Measurements from ENCODE around the gene GDA.

The GDA gene

GRCh38 chr9:72185561-72185960, 36.3 kb downstream of the GDA start:
- Histone ChIP-seq H3K9me3 (ENCODE audit: insufficient read depth, low read depth, low read length) (no peaks in the 10 kb centered on the region), H3K4me1 (ENCODE audit: insufficient read depth, low read length) (no peaks in the 10 kb centered on the region), H3K27me3 (ENCODE audit: insufficient read depth, low read length) (no peaks in the 10 kb centered on the region), H3K27ac (ENCODE audit: low read length) (no peak overlapping the region), H3K36me3 (ENCODE audit: insufficient read depth, low read depth, low read length) (no peaks in the 10 kb centered on the region), H3K4me3 (ENCODE audit: low read length) (no peak overlapping the region), H3K9ac (ENCODE audit: low read depth, low read length) (no peak overlapping the region)

GRCh38 chr9:72187121-72187695, 38.0 kb downstream of the GDA start:
- Histone ChIP-seq H3K27me3 (ENCODE audit: insufficient read depth, low read length) (no peaks in the 10 kb centered on the region), H3K9ac (ENCODE audit: low read depth, low read length) (no peak overlapping the region), H3K4me1 (ENCODE audit: insufficient read depth, low read length) (no peaks in the 10 kb centered on the region), H3K27ac (ENCODE audit: low read length) (no peak overlapping the region), H3K4me3 (ENCODE audit: low read length) (no peak overlapping the region), H3K36me3 (ENCODE audit: insufficient read depth, low read depth, low read length) (no peaks in the 10 kb centered on the region), H3K9me3 (ENCODE audit: insufficient read depth, low read depth, low read length) (no peaks in the 10 kb centered on the region)

GRCh38 chr9:72188232-72188631, 39.0 kb downstream of the GDA start:
- Histone ChIP-seq H3K4me1 (ENCODE audit: insufficient read depth, low read length) (no peaks in the 10 kb centered on the region), H3K27me3 (ENCODE audit: insufficient read depth, low read length) (no peaks in the 10 kb centered on the region), H3K27ac (ENCODE audit: low read length) (no peak overlapping the region), H3K9ac (ENCODE audit: low read depth, low read length) (no peak overlapping the region), H3K9me3 (ENCODE audit: insufficient read depth, low read depth, low read length) (no peaks in the 10 kb centered on the region), H3K36me3 (ENCODE audit: insufficient read depth, low read depth, low read length) (no peaks in the 10 kb centered on the region), H3K4me3 (ENCODE audit: low read length) (no peak overlapping the region)

GRCh38 chr9:72193478-72193881, 44.2 kb downstream of the GDA start:
- Histone ChIP-seq H3K36me3 (ENCODE audit: insufficient read depth, low read depth, low read length) (no peaks in the 10 kb centered on the region), H3K9me3 (ENCODE audit: insufficient read depth, low read depth, low read length) (no peaks in the 10 kb centered on the region), H3K27me3 (ENCODE audit: insufficient read depth, low read length) (no peaks in the 10 kb centered on the region), H3K9ac (ENCODE audit: low read depth, low read length) (no peak overlapping the region), H3K27ac (ENCODE audit: low read length) (no peak overlapping the region), H3K4me1 (ENCODE audit: insufficient read depth, low read length) (no peaks in the 10 kb centered on the region), H3K4me3 (ENCODE audit: low read length) (no peak overlapping the region)

GRCh38 chr9:72199238-72199637, 50.0 kb downstream of the GDA start:
- Histone ChIP-seq H3K27ac (ENCODE audit: low read length) (no peak overlapping the region), H3K36me3 (ENCODE audit: insufficient read depth, low read depth, low read length) (no peaks in the 10 kb centered on the region), H3K9me3 (ENCODE audit: insufficient read depth, low read depth, low read length) (no peaks in the 10 kb centered on the region), H3K4me1 (ENCODE audit: insufficient read depth, low read length) (no peaks in the 10 kb centered on the region), H3K9ac (ENCODE audit: low read depth, low read length) (no peak overlapping the region), H3K4me3 (ENCODE audit: low read length) (no peak overlapping the region), H3K27me3 (ENCODE audit: insufficient read depth, low read length) (no peaks in the 10 kb centered on the region)

- H3K4me1 ChIP-seq (ENCODE audit: insufficient read depth, low read length), result no peaks in the 10 kb centered on the region
- H3K4me3 ChIP-seq (ENCODE audit: low read length), result no peak overlapping the region
- H3K27me3 ChIP-seq (ENCODE audit: insufficient read depth, low read length), result no peaks in the 10 kb centered on the region
- H3K9ac ChIP-seq (ENCODE audit: low read depth, low read length), result no peak overlapping the region
- no peaks in the 10 kb centered on the region for H3K9me3 ChIP-seq (ENCODE audit: insufficient read depth, low read depth, low read length)
- H3K36me3 ChIP-seq (ENCODE audit: insufficient read depth, low read depth, low read length), result no peaks in the 10 kb centered on the region
- no peak overlapping the region for H3K27ac ChIP-seq (ENCODE audit: low read length)
These were observed 51.2 kb downstream of the GDA start for GRCh38 chr9:72200452-72200851.

- Histone ChIP-seq H3K27ac (ENCODE audit: low read length) (no peak overlapping the region), H3K36me3 (ENCODE audit: insufficient read depth, low read depth, low read length) (no peaks in the 10 kb centered on the region), H3K9me3 (ENCODE audit: insufficient read depth, low read depth, low read length) (no peaks in the 10 kb centered on the region), H3K4me1 (ENCODE audit: insufficient read depth, low read length) (no peaks in the 10 kb centered on the region), H3K9ac (ENCODE audit: low read depth, low read length) (no peak overlapping the region), H3K27me3 (ENCODE audit: insufficient read depth, low read length) (no peaks in the 10 kb centered on the region), H3K4me3 (ENCODE audit: low read length) (no peak overlapping the region)
These were observed 52.8 kb downstream of the GDA start for GRCh38 chr9:72202009-72202408.

- H3K9me3 ChIP-seq (ENCODE audit: insufficient read depth, low read depth, low read length), result no peaks in the 10 kb centered on the region
- H3K27ac ChIP-seq (ENCODE audit: low read length), result no peak overlapping the region
- no peaks in the 10 kb centered on the region for H3K36me3 ChIP-seq (ENCODE audit: insufficient read depth, low read depth, low read length)
- H3K4me3 ChIP-seq (ENCODE audit: low read length), result no peak overlapping the region
- H3K9ac ChIP-seq (ENCODE audit: low read depth, low read length), result no peak overlapping the region
- no peaks in the 10 kb centered on the region for H3K4me1 ChIP-seq (ENCODE audit: insufficient read depth, low read length)
- H3K27me3 ChIP-seq (ENCODE audit: insufficient read depth, low read length), result no peaks in the 10 kb centered on the region
These were observed 54.1 kb downstream of the GDA start for GRCh38 chr9:72203205-72203803.

- no peak overlapping the region for H3K27ac ChIP-seq (ENCODE audit: low read length)
- H3K36me3 ChIP-seq (ENCODE audit: insufficient read depth, low read depth, low read length), result no peaks in the 10 kb centered on the region
- no peak overlapping the region for H3K9ac ChIP-seq (ENCODE audit: low read depth, low read length)
These were observed 54.8 kb downstream of the GDA start for GRCh38 chr9:72204062-72204461.

GRCh38 chr9:72205513-72205912, 56.3 kb downstream of the GDA start:
- Histone ChIP-seq H3K9me3 (ENCODE audit: insufficient read depth, low read depth, low read length) (no peaks in the 10 kb centered on the region), H3K4me3 (ENCODE audit: low read length) (no peak overlapping the region), H3K27ac (ENCODE audit: low read length) (no peak overlapping the region), H3K36me3 (ENCODE audit: insufficient read depth, low read depth, low read length) (no peaks in the 10 kb centered on the region), H3K27me3 (ENCODE audit: insufficient read depth, low read length) (no peaks in the 10 kb centered on the region), H3K9ac (ENCODE audit: low read depth, low read length) (no peak overlapping the region), H3K4me1 (ENCODE audit: insufficient read depth, low read length) (no peaks in the 10 kb centered on the region)

More at GRCh38 chr9:72204062-72204461, 54.8 kb downstream of the GDA start:
- no peak overlapping the region for H3K4me3 ChIP-seq (ENCODE audit: low read length)
- no peaks in the 10 kb centered on the region for H3K27me3 ChIP-seq (ENCODE audit: insufficient read depth, low read length)
- H3K4me1 ChIP-seq (ENCODE audit: insufficient read depth, low read length), result no peaks in the 10 kb centered on the region
- no peaks in the 10 kb centered on the region for H3K9me3 ChIP-seq (ENCODE audit: insufficient read depth, low read depth, low read length)

GRCh38 chr9:72207278-72207677, 58.0 kb downstream of the GDA start:
- no peak overlapping the region for H3K4me3 ChIP-seq (ENCODE audit: low read length)
- no peaks in the 10 kb centered on the region for H3K9me3 ChIP-seq (ENCODE audit: insufficient read depth, low read depth, low read length)
- no peaks in the 10 kb centered on the region for H3K4me1 ChIP-seq (ENCODE audit: insufficient read depth, low read length)
- H3K36me3 ChIP-seq (ENCODE audit: insufficient read depth, low read depth, low read length), result no peaks in the 10 kb centered on the region
- no peak overlapping the region for H3K9ac ChIP-seq (ENCODE audit: low read depth, low read length)
- no peak overlapping the region for H3K27ac ChIP-seq (ENCODE audit: low read length)
- no peaks in the 10 kb centered on the region for H3K27me3 ChIP-seq (ENCODE audit: insufficient read depth, low read length)

- no peaks in the 10 kb centered on the region for H3K36me3 ChIP-seq (ENCODE audit: insufficient read depth, low read depth, low read length)
- H3K9ac ChIP-seq (ENCODE audit: low read depth, low read length), result no peak overlapping the region
- no peaks in the 10 kb centered on the region for H3K4me1 ChIP-seq (ENCODE audit: insufficient read depth, low read length)
- no peaks in the 10 kb centered on the region for H3K27me3 ChIP-seq (ENCODE audit: insufficient read depth, low read length)
- H3K4me3 ChIP-seq (ENCODE audit: low read length), result no peak overlapping the region
- no peaks in the 10 kb centered on the region for H3K9me3 ChIP-seq (ENCODE audit: insufficient read depth, low read depth, low read length)
- H3K27ac ChIP-seq (ENCODE audit: low read length), result no peak overlapping the region
These were observed 61.3 kb downstream of the GDA start for GRCh38 chr9:72210522-72210921.

All from iPS-20b (cell line).